Tibial nerve (tissue), 4 donors: ENCODE results near the gene KIAA0586.

Experiments used
- EP300 ChIP-seq, 2 donors: sonication (generic); formaldehyde crosslinking; IDR thresholded peaks; one replicate each; pipeline ENCODE4 v1.6.1; 2017; ENCODE audit warnings: antibody characterized with exemption in 2 of 2, mild to moderate bottlenecking in 1 of 2
- TF ChIP-seq, protein P1 (sequence below), 5 experiments: fragments of 200-600 bp in 3 of 5; fragments of 450-650 bp in 2 of 5; sonication (generic) in 3 of 5; IDR thresholded peaks; one replicate each; pipeline ENCODE4 v1.5.1; 2016 to 2019; ENCODE audit warnings: antibody characterized with exemption in 5 of 5, mild to moderate bottlenecking in 3 of 5, moderate library complexity in 2 of 5

DNA sequence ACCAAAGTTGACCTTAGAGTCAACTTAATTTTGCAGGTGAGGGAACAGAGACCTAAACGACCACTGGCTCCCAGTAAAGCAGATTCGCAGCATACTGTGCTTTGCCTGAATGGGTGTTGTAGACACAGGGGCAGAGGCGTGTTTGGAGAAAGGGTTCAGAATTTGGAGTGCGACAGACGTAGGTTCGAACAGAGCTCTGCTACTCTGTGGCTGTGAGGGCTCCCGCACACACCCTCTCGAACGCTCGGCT, 32.0 kb upstream of the KIAA0586 start:
- TF ChIP-seq, protein P1, sequence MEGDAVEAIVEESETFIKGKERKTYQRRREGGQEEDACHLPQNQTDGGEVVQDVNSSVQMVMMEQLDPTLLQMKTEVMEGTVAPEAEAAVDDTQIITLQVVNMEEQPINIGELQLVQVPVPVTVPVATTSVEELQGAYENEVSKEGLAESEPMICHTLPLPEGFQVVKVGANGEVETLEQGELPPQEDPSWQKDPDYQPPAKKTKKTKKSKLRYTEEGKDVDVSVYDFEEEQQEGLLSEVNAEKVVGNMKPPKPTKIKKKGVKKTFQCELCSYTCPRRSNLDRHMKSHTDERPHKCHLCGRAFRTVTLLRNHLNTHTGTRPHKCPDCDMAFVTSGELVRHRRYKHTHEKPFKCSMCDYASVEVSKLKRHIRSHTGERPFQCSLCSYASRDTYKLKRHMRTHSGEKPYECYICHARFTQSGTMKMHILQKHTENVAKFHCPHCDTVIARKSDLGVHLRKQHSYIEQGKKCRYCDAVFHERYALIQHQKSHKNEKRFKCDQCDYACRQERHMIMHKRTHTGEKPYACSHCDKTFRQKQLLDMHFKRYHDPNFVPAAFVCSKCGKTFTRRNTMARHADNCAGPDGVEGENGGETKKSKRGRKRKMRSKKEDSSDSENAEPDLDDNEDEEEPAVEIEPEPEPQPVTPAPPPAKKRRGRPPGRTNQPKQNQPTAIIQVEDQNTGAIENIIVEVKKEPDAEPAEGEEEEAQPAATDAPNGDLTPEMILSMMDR (IDR thresholded peaks at IDR 0.05), result no peak
- no peak for TF ChIP-seq EP300 (IDR thresholded peaks at IDR 0.05)
